K562 (cell line): ENCODE data around the gene RORC. TPM values are rescaled to one million over a fixed set of nuclear protein-coding genes. Genes with fewer than 3 reads are reported as not detected.

Experiments used
- ATAC-seq: fragments of 200-7000 bp; cut with Tn5 transposase; 3 replicates; pipeline ENCODE4 v1.9.1; 2020; ENCODE audit warnings: moderate library complexity
- BruUV-seq: library from RNA; stranded (reverse); fragments of 400-500 nt; replicated peaks from 2 replicates; lab custom pipeline; 2021; lab: Mats Ljungman, UMichigan
- CTCF ChIA-PET: fragments of 300-600 bp; formaldehyde crosslinking; extraction: SDS; loops from one replicate; lab custom pipeline; 2021; ENCODE audit warnings: low intra/inter-chr PET ratio; lab: Yijun Ruan, JAX
- POLR2A ChIA-PET: fragments of 300-600, 350-650 bp; sonication (Branson Sonifier 250); formaldehyde crosslinking; extraction: SDS; loops from one replicate; lab custom pipeline; 2021; ENCODE audit warnings: antibody characterized with exemption, inconsistent platforms; lab: Yijun Ruan, JAX
- DNase-seq, 4 experiments: peaks; one replicate each; pipeline versions ENCODE4 v3.0.0 to v3.0.0-alpha.2; 2011 to 2018; ENCODE audit warnings: low spot score in 3 of 4, mixed read lengths in 3 of 4; ENCODE audit errors: extremely low read depth in 1 of 4
- FAIRE-seq: peaks from 2 replicates; lab custom pipeline; 2011; peaks lifted over from hg19 to GRCh38; lab: Jason Lieb, UNC
- H2AFZ ChIP-seq: 2 replicates; pipeline ENCODE4 v1.6.0; 2011; ENCODE audit warnings: low read depth, low read length, control low read depth, inconsistent platforms
- H3K27ac ChIP-seq: fragments of 200-600 bp; 3 replicates; pipeline ENCODE4 v1.8.0; 2011; ENCODE audit warnings: low read depth, mild to moderate bottlenecking, control low read depth, inconsistent platforms, low read length, moderate library complexity, mixed read lengths; ENCODE audit errors: extremely low read depth
- H3K27me3 ChIP-seq, 2 experiments: fragments of 300-600 bp in 1 of 2; 2 replicates in 1 of 2; 3 replicates in 1 of 2; pipeline versions ENCODE4 v1.6.0 to v1.8.0; 2011; ENCODE audit warnings: inconsistent platforms in 2 of 2, low read length in 2 of 2, mild to moderate bottlenecking in 1 of 2, mixed read lengths in 1 of 2, moderate library complexity in 1 of 2; ENCODE audit not compliant: control insufficient read depth in 2 of 2, insufficient read depth in 2 of 2
- H3K36me3 ChIP-seq: fragments of 300-600 bp; 3 replicates; pipeline ENCODE4 v1.8.0; 2011; ENCODE audit warnings: mild to moderate bottlenecking, low read length, inconsistent platforms; ENCODE audit not compliant: control insufficient read depth, insufficient read depth
- H3K4me1 ChIP-seq, 2 experiments: fragments of 200-600 bp in 1 of 2; replicated peaks in 1 of 2; 2 replicates in 1 of 2; 3 replicates in 1 of 2; pipeline versions ENCODE4 v1.5.1 to v1.8.0; 2011; ENCODE audit warnings: inconsistent platforms in 2 of 2, low read length in 2 of 2, mild to moderate bottlenecking in 1 of 2, mixed read lengths in 1 of 2, moderate library complexity in 1 of 2; ENCODE audit not compliant: control insufficient read depth in 2 of 2, insufficient read depth in 2 of 2
- H3K4me2 ChIP-seq: 2 replicates; pipeline ENCODE4 v1.6.1; 2011; ENCODE audit warnings: low read length, control low read depth, inconsistent platforms, mixed read lengths; ENCODE audit not compliant: insufficient read depth
- H3K4me3 ChIP-seq: fragments of 200-600 bp; sonication (generic), shearing (Covaris generic); 2 replicates; pipeline ENCODE4 v1.5.1; 2016; ENCODE audit warnings: control low read depth, inconsistent platforms
- H3K79me2 ChIP-seq: fragments of 200-600 bp; 3 replicates; pipeline ENCODE4 v1.8.0; 2011; ENCODE audit warnings: low read length, inconsistent platforms; ENCODE audit not compliant: control insufficient read depth, insufficient read depth
- H3K9ac ChIP-seq, 2 experiments: 2 replicates each; pipeline versions ENCODE4 v1.6.0 to v1.6.1; 2011; ENCODE audit warnings: low read depth in 2 of 2, low read length in 2 of 2, control low read depth in 1 of 2, inconsistent platforms in 1 of 2, mild to moderate bottlenecking in 1 of 2, mixed read lengths in 1 of 2; ENCODE audit not compliant: insufficient read depth in 1 of 2
- H3K9me1 ChIP-seq: one replicate; pipeline ENCODE4 v1.6.0; 2011; ENCODE audit warnings: inconsistent platforms, mild to moderate bottlenecking, low read length, moderate library complexity; ENCODE audit not compliant: control insufficient read depth, insufficient read depth
- H3K9me3 ChIP-seq: replicated peaks from 2 replicates; pipeline ENCODE4 v1.5.1; 2011; ENCODE audit warnings: low read depth, low read length, inconsistent platforms; ENCODE audit not compliant: control insufficient read depth, insufficient read depth
- H4K20me1 ChIP-seq: replicated peaks from 2 replicates; pipeline ENCODE4 v1.6.1; 2011; ENCODE audit warnings: low read length, inconsistent platforms, mixed read lengths; ENCODE audit not compliant: control insufficient read depth, insufficient read depth
- ATF7 ChIP-seq: fragments of 450-650 bp; IDR thresholded peaks from 2 replicates; pipeline ENCODE4 v1.7.1; 2014; ENCODE audit warnings: mild to moderate bottlenecking, moderate library complexity
- LARP7 ChIP-seq: fragments of 450-650 bp; IDR thresholded peaks from 2 replicates; pipeline ENCODE4 v1.6.1; 2016
- MTA3 ChIP-seq: fragments of 450-650 bp; formaldehyde crosslinking; IDR thresholded peaks from 2 replicates; pipeline ENCODE4 v1.6.1; 2017; ENCODE audit warnings: mild to moderate bottlenecking, borderline replicate concordance
- PTTG1 ChIP-seq: fragments of 450-650 bp; IDR thresholded peaks from 2 replicates; pipeline ENCODE4 v1.6.1; 2016; ENCODE audit warnings: low read depth, mild to moderate bottlenecking, missing genetic modification characterization, missing compliant biosample characterization
- RBM14 ChIP-seq: fragments of 200-400 bp; formaldehyde crosslinking; IDR thresholded peaks from 2 replicates; pipeline ENCODE4 v1.6.1; 2018; ENCODE audit warnings: low read depth, mild to moderate bottlenecking, low read length, moderate library complexity, borderline replicate concordance; ENCODE audit not compliant: insufficient read depth
- SETDB1 ChIP-seq: IDR thresholded peaks from one replicate; pipeline ENCODE4 v1.6.1; 2012; ENCODE audit warnings: low read length, control low read depth, inconsistent platforms
- VEZF1 ChIP-seq: fragments of 200-800 bp; sonication (Bioruptor generic); IDR thresholded peaks from 2 replicates; pipeline ENCODE4 v1.6.1; 2017; ENCODE audit warnings: missing genetic modification characterization, missing compliant biosample characterization
- ZNF140 ChIP-seq: fragments of 250-450 bp; sonication (Bioruptor Pico); IDR thresholded peaks from 2 replicates; pipeline ENCODE4 v1.8.0; 2021; ENCODE audit warnings: moderate library complexity, mild to moderate bottlenecking, inconsistent platforms
- ZNF41 ChIP-seq: fragments of 250-450 bp; sonication (Bioruptor Pico); conservative IDR thresholded peaks from 2 replicates; pipeline ENCODE4 v1.4.0; 2020; ENCODE audit warnings: mild to moderate bottlenecking
- WGBS: fragments of 100-300 bp; shearing (Covaris generic); methylation state at CpG from one replicate; pipeline ENCODE4 v1.1.6; 2016; ENCODE audit warnings: low coverage, mixed read lengths; ENCODE audit not compliant: insufficient coverage; ENCODE audit errors: missing lambda C conversion rate; 5-methylcytosine and 5-hydroxymethylcytosine counted together
- in situ Hi-C: fragments of 300-500 bp; cut with MboI; formaldehyde crosslinking; loops from 4 replicates; pipeline ENCODE4 v1.15.0; 2018; ENCODE audit warnings: inconsistent platforms, mixed read lengths
- intact Hi-C: fragments of 100-400 bp; cut with micrococcal nuclease; formaldehyde crosslinking; loops from 2 replicates; pipeline ENCODE4 v1.14.2; 2022
- polyA plus RNA-seq, 8 experiments: library from polyadenylated mRNA; depleted of rRNA in 4 of 8; stranded (reverse) in 5 of 8; unstranded in 3 of 8; fragments of >200 nt; fragmentation: Nextera tagmentation in 2 of 8; fragmentation: Illumina TruSeq in 1 of 8; extraction: Ambion mirVana in 2 of 8; extraction: Trizol in 1 of 8; gene quantifications; 2 replicates each; pipeline versions ENCODE4 v1.2.1 to v1.2.3, GENCODE V29; 2011 to 2014; ENCODE audit warnings: inconsistent platforms in 1 of 8, missing spikeins in 1 of 8
- total RNA-seq, 7 experiments: library from RNA; depleted of rRNA in 6 of 7; stranded (reverse); fragments of >200 nt in 6 of 7; fragmentation: Illumina TruSeq in 2 of 7; extraction: Trizol in 2 of 7; gene quantifications; 2 replicates each; pipeline versions ENCODE4 v1.2.1 to v1.2.3, GENCODE V29; 2011 to 2021; ENCODE audit warnings: low replicate concordance in 1 of 7

RORC gene
- total and polyA plus RNA-seq, 9 of the 15 experiments (the other 6 are each of a cell fraction or from before 2014, with no cell fraction given): not detected

GRCh38 chr1:151815716-151816327 is 15.8 kb downstream of the RORC start:
- no peaks in the 10 kb centered on the region for H3K9me1 ChIP-seq
- no peaks in the 10 kb centered on the region for H3K36me3 ChIP-seq
- WGBS: 2% methylated on average over 11 of the region's 12 CpGs
- TF ChIP-seq VEZF1 (CRISPR knock-in tag): no peak
- no peak for TF ChIP-seq RBM14
- no peak for TF ChIP-seq ZNF41 (CRISPR knock-in tag)
- TF ChIP-seq PTTG1 (tag): no peak
- TF ChIP-seq SETDB1: no peak
- no peak for TF ChIP-seq LARP7
- TF ChIP-seq MTA3: no peak
- no peak for TF ChIP-seq ZNF140 (CRISPR knock-in tag)
- TF ChIP-seq ATF7: no peak
- no TSS peak for BruUV-seq
- no peak overlapping the region for H3K27ac ChIP-seq
- H2AFZ ChIP-seq: no peak overlapping the region
- H3K4me1 ChIP-seq: no peaks in the 10 kb centered on the region
- in situ Hi-C loops (no loop called here), intact Hi-C loops (no loop called here)
- FAIRE-seq (no peak), DNase-seq (no peak), ATAC-seq (no peak)
- peaks cover 71 to 85% of the 10 kb centered on the region in 2 experiments for H3K27me3 ChIP-seq
- CTCF ChIA-PET: no interaction called here
- no peak overlapping the region for H3K4me2 ChIP-seq
- POLR2A ChIA-PET: no interaction called here
- H3K4me3 ChIP-seq: no peak overlapping the region
- H4K20me1 ChIP-seq: peaks cover 10% of the 10 kb centered on the region; the same call in 1 of the 2 replicates
- no peak overlapping the region for H3K9ac ChIP-seq
- no peaks in the 10 kb centered on the region for H3K79me2 ChIP-seq
- no peaks in the 10 kb centered on the region for H3K9me3 ChIP-seq
